ENCODE measurements around the gene ZNF492. TPM values are rescaled to one million over a fixed set of nuclear protein-coding genes. Genes with fewer than 3 reads are reported as not detected.

ZNF492 gene
- total RNA-seq, 2 donors from 2014 or later: 0.58 to 1.8 TPM

DNA sequence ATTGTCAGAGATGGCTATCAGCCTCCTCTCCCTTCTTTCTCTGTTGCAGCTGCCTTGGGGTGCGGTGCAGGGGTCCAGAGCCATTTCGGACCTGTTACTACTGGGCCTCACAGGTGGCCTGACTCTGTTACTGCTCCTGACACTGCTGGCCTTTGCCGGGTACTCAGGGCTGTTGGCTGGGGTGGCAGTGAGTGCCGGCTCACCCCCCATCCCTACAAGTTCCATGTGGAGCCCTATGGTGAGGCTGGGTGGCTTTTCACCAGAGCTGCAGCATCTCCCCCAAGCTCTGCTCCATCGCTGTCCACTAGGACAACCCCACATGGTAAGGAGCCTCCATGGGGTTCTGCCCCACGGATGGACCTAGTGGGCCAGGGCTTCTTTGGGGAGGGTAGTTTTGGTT is 13.7 kb upstream of the ZNF492 start:
- H3K4me3 ChIP-seq: no peak overlapping the region
- H3K27ac ChIP-seq: no peak overlapping the region
- TF ChIP-seq, protein P1, sequence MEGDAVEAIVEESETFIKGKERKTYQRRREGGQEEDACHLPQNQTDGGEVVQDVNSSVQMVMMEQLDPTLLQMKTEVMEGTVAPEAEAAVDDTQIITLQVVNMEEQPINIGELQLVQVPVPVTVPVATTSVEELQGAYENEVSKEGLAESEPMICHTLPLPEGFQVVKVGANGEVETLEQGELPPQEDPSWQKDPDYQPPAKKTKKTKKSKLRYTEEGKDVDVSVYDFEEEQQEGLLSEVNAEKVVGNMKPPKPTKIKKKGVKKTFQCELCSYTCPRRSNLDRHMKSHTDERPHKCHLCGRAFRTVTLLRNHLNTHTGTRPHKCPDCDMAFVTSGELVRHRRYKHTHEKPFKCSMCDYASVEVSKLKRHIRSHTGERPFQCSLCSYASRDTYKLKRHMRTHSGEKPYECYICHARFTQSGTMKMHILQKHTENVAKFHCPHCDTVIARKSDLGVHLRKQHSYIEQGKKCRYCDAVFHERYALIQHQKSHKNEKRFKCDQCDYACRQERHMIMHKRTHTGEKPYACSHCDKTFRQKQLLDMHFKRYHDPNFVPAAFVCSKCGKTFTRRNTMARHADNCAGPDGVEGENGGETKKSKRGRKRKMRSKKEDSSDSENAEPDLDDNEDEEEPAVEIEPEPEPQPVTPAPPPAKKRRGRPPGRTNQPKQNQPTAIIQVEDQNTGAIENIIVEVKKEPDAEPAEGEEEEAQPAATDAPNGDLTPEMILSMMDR (IDR thresholded peaks at IDR 0.05): no peak
- no peak overlapping the region for H3K9ac ChIP-seq (ENCODE audit: low read depth in 2 of 2, low read length in 2 of 2)
- no peak for DNase-seq
- H3K4me1 ChIP-seq: no peaks in the 10 kb centered on the region
- H3K27me3 ChIP-seq: no peaks in the 10 kb centered on the region
- no peaks in the 10 kb centered on the region for H3K36me3 ChIP-seq
- H3K9me3 ChIP-seq: no peaks in the 10 kb centered on the region
- intact Hi-C loops (cut with DNase I): no loop called here

DNA sequence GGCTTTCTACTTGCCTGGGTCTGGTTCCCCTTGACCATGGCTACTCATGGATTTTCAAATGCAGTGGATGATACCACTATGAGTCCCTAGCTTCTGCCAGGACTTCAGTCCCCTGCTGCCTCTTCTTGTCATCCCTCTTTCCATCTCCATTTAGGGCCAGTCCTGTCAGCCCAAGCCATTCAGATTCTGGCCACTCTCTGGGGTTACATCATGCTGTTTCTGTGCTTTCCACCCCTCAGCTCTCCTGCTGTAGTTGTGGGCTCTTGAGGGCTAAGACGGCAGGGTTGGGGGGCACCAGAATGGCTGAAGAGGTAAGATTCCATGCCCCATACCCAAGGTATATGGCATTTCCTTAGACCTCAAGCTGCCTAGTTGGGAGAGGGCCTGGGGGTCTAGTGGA is 13.2 kb upstream of the ZNF492 start:
- Histone ChIP-seq H3K9ac (ENCODE audit: low read depth in 2 of 2, low read length in 2 of 2) (no peak overlapping the region), H3K36me3 (no peaks in the 10 kb centered on the region), H3K27ac (no peak overlapping the region), H3K4me1 (no peaks in the 10 kb centered on the region), H3K4me3 (no peak overlapping the region), H3K9me3 (no peaks in the 10 kb centered on the region), H3K27me3 (no peaks in the 10 kb centered on the region)
- no peak for DNase-seq
- TF ChIP-seq, protein P1 (IDR thresholded peaks at IDR 0.05): no peak
- intact Hi-C loops (cut with DNase I): no loop called here

DNA sequence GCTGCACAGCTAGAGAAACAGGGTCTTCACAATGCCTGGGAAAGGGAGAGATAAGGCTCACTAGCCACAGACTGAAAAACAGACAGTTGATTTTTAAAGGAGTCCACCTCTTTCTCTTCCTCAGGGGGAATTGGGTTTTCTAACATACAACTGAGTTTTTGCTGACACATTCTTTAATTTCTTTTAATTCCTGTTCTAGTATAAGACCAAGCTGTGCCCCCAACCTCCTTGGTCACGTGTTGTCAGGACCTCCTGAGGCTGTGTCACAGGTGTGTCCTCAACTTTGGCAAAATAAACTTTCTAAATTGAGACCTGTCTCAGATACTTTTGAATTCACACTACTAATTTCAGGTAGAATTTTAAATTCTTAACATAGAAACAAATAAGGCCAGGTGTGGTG is 12.1 kb upstream of the ZNF492 start:
- no peaks in the 10 kb centered on the region for H3K9me3 ChIP-seq
- H3K27ac ChIP-seq: no peak overlapping the region
- no peaks in the 10 kb centered on the region for H3K27me3 ChIP-seq
- no peaks in the 10 kb centered on the region for H3K4me1 ChIP-seq
- intact Hi-C loops (cut with DNase I): no loop called here
- TF ChIP-seq, protein P1 (IDR thresholded peaks at IDR 0.05): no peak
- no peak overlapping the region for H3K9ac ChIP-seq (ENCODE audit: low read depth in 2 of 2, low read length in 2 of 2)
- no peak for DNase-seq
- no peak overlapping the region for H3K4me3 ChIP-seq
- H3K36me3 ChIP-seq: no peaks in the 10 kb centered on the region

DNA sequence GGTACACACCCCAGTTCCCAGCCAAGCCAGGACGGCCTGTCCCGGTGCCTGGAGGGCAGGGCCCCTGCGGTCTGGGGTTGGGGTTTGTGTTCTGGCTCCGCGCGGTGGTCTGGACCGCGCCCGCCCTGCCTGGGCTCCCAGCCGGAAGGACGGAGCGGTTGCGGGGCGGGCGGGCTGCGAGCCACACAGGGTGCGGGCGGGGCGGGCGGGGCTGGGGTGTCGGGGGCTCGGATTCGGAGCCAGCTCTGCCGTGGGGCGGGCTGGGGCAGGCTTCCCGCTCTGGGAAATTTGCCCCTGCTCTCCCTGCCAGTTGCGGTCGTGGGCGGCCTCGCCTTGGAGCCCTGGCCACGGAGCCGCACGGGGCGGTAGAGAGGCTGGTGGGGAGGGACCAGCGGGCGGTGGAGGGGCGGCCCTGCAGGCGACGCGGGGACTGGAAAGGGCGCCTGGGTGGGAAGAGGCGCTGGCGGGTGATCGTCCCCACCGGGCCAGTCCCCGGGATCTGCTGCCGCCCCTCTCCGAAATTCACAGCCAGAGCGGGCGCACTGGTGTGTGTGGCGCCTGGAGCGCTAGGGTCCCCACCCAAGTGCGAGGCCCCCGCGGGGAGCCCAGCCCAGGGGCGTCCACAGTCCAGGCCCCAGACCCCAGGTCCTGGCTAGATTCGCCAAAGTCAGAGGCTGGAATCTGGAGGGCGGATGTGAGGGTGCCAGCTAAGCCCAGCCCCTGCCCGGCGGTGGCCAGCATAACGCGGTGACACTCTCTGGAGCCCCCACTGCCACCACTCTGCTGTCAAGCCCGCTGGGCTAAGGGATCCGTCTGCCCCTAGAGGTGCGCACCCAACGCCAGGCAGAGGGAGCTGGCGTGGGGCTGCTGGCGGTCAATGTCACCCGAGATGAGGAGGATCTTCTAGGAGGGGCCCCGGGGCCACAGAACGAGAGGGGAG is 11.0 kb upstream of the ZNF492 start:
- DNase-seq: no peak
- Histone ChIP-seq H3K36me3 (no peaks in the 10 kb centered on the region), H3K27me3 (no peaks in the 10 kb centered on the region), H3K4me1 (no peaks in the 10 kb centered on the region), H3K4me3 (no peak overlapping the region), H3K27ac (no peak overlapping the region), H3K9me3 (no peaks in the 10 kb centered on the region), H3K9ac (ENCODE audit: low read depth in 2 of 2, low read length in 2 of 2) (no peak overlapping the region)
- TF ChIP-seq, protein P1 (IDR thresholded peaks at IDR 0.05): no peak
- intact Hi-C loops (cut with DNase I): no loop called here

DNA sequence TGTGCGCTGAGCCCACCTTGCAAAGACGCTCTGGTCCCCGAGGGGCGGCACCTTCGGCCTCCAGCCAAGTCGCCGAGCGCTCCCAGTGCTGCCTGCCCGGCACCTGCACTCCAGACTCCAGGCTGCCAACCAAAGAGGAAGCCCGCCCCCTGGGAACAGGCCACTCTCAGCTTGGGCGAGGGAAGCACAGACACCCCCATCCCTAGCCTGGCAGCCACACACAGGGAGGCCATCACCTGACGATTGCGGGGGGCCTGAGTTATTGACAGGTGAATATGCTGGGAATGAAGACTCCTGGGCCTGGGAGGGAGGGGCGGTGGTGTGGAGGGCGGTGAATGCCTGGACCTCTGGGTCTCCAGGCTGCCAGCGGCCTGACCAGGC is 10.3 kb upstream of the ZNF492 start:
- H3K4me3 ChIP-seq: no peak overlapping the region
- no peaks in the 10 kb centered on the region for H3K9me3 ChIP-seq
- H3K4me1 ChIP-seq: no peaks in the 10 kb centered on the region
- H3K27me3 ChIP-seq: no peaks in the 10 kb centered on the region
- H3K27ac ChIP-seq: no peak overlapping the region
- TF ChIP-seq, protein P1 (IDR thresholded peaks at IDR 0.05): no peak
- no peak overlapping the region for H3K9ac ChIP-seq (ENCODE audit: low read depth in 2 of 2, low read length in 2 of 2)
- no peak for DNase-seq
- intact Hi-C loops (cut with DNase I): no loop called here
- H3K36me3 ChIP-seq: no peaks in the 10 kb centered on the region

Data from colonic mucosa (tissue), 4 donors.